Astrocyte (in vitro differentiated cells and primary cell): ENCODE measurements around the gene TEDC2. TPM values are rescaled to one million over a fixed set of nuclear protein-coding genes. Genes with fewer than 3 reads are reported as not detected.

Source experiments
- DNase-seq: peaks from one replicate; pipeline ENCODE4 v3.0.0-alpha.2; 2010; ENCODE audit warnings: low read depth
- FAIRE-seq: peaks from 2 replicates; lab custom pipeline; 2011; peaks lifted over from hg19 to GRCh38; lab: Jason Lieb, UNC
- H2AFZ ChIP-seq: 2 replicates; pipeline ENCODE4 v1.6.0; 2012; ENCODE audit warnings: low read depth, low read length, inconsistent platforms
- H3K27ac ChIP-seq: 2 replicates; pipeline ENCODE4 v1.5.1; 2011; ENCODE audit warnings: low read depth, low read length, inconsistent platforms
- H3K27me3 ChIP-seq: 2 replicates; pipeline ENCODE4 v1.6.0; 2011; ENCODE audit warnings: low read length, inconsistent platforms; ENCODE audit not compliant: insufficient read depth
- H3K36me3 ChIP-seq: 2 replicates; pipeline ENCODE4 v1.5.1; 2011; ENCODE audit warnings: low read length, inconsistent platforms; ENCODE audit not compliant: insufficient read depth
- H3K4me1 ChIP-seq: 2 replicates; pipeline ENCODE4 v1.5.1; 2011; ENCODE audit warnings: low read length, inconsistent platforms; ENCODE audit not compliant: insufficient read depth
- H3K4me2 ChIP-seq: 2 replicates; pipeline ENCODE4 v1.6.0; 2012; ENCODE audit warnings: low read length, inconsistent platforms
- H3K4me3 ChIP-seq: 2 replicates; pipeline ENCODE4 v1.5.1; 2011; ENCODE audit warnings: low read depth, mild to moderate bottlenecking, low read length, inconsistent platforms; ENCODE audit not compliant: insufficient read depth
- H3K79me2 ChIP-seq: 2 replicates; pipeline ENCODE4 v1.6.0; 2012; ENCODE audit warnings: mild to moderate bottlenecking, low read length, inconsistent platforms; ENCODE audit not compliant: insufficient read depth
- H3K9ac ChIP-seq: 2 replicates; pipeline ENCODE4 v1.6.0; 2012; ENCODE audit warnings: mild to moderate bottlenecking, low read length, inconsistent platforms
- H3K9me3 ChIP-seq: 2 replicates; pipeline ENCODE4 v1.5.1; 2012; ENCODE audit warnings: low read depth, mild to moderate bottlenecking, low read length, inconsistent platforms; ENCODE audit not compliant: insufficient read depth
- H4K20me1 ChIP-seq: 2 replicates; pipeline ENCODE4 v1.6.0; 2012; ENCODE audit warnings: low read length, inconsistent platforms; ENCODE audit not compliant: insufficient read depth
- H3K27ac Mint-ChIP-seq: one replicate; pipeline ENCODE4 v1.8.0; 2021; ENCODE audit warnings: mild to moderate bottlenecking, mixed read lengths; ENCODE audit not compliant: unreplicated experiment
- H3K27me3 Mint-ChIP-seq: one replicate; pipeline ENCODE4 v1.8.0; 2021; ENCODE audit warnings: low read depth, mixed read lengths; ENCODE audit not compliant: unreplicated experiment
- H3K36me3 Mint-ChIP-seq: one replicate; pipeline ENCODE4 v1.8.0; 2021; ENCODE audit warnings: low read depth, mixed read lengths; ENCODE audit not compliant: unreplicated experiment
- H3K4me1 Mint-ChIP-seq: one replicate; pipeline ENCODE4 v1.8.0; 2021; ENCODE audit warnings: low read depth, mixed read lengths; ENCODE audit not compliant: unreplicated experiment
- H3K4me3 Mint-ChIP-seq: one replicate; pipeline ENCODE4 v1.8.0; 2021; ENCODE audit warnings: mild to moderate bottlenecking, moderate library complexity, mixed read lengths; ENCODE audit not compliant: unreplicated experiment
- H3K9me3 Mint-ChIP-seq: one replicate; pipeline ENCODE4 v1.8.0; 2021; ENCODE audit warnings: mild to moderate bottlenecking, mixed read lengths; ENCODE audit not compliant: unreplicated experiment
- CTCF ChIP-seq: IDR thresholded peaks from 2 replicates; pipeline ENCODE4 v1.5.1; 2011; ENCODE audit warnings: low read depth, mild to moderate bottlenecking, inconsistent platforms, low read length, moderate library complexity; ENCODE audit not compliant: insufficient read depth
- EZH2 ChIP-seq: IDR thresholded peaks from 2 replicates; pipeline ENCODE4 v1.6.1; 2012; ENCODE audit warnings: mild to moderate bottlenecking, low read length, inconsistent platforms; ENCODE audit not compliant: insufficient read depth
- total RNA-seq: library from RNA; stranded (reverse); gene quantifications from 2 replicates; pipeline ENCODE4 v1.2.1, GENCODE V29; 2021

TEDC2 gene
- total RNA-seq, 1 donor from 2014 or later, result 6.0 TPM

GRCh38 chr16:2490190-2491105, 30.5 kb downstream of the TEDC2 start:
- H3K36me3 Mint-ChIP-seq, result peaks cover 9% of the 10 kb centered on the region
- Histone ChIP-seq H3K4me2 (no peak overlapping the region), H3K27me3 (no peaks in the 10 kb centered on the region), H3K36me3 (no peaks in the 10 kb centered on the region), H2AFZ (no peak overlapping the region), H3K27ac (no peak overlapping the region), H3K4me1 (peaks cover 8% of the 10 kb centered on the region), H3K4me3 (no peak overlapping the region), H3K79me2 (no peaks in the 10 kb centered on the region), H4K20me1 (peaks cover 41% of the 10 kb centered on the region), H3K9ac (no peak overlapping the region), H3K9me3 (no peaks in the 10 kb centered on the region)
- H3K27ac Mint-ChIP-seq, result no peak overlapping the region
- peaks cover 4% of the 10 kb centered on the region for H3K4me1 Mint-ChIP-seq
- FAIRE-seq, result no peak
- TF ChIP-seq CTCF (no peak), EZH2 (no peak)
- H3K27me3 Mint-ChIP-seq, result peaks cover 3% of the 10 kb centered on the region
- DNase-seq, result no peak
- H3K4me3 Mint-ChIP-seq, result no peak overlapping the region
- no peaks in the 10 kb centered on the region for H3K9me3 Mint-ChIP-seq

- no peak overlapping the region for H3K27ac ChIP-seq
Observed at GRCh38 chr16:2492292-2492691, 32.4 kb downstream of the TEDC2 start.

More at GRCh38 chr16:2492292-2492691, 32.4 kb downstream of the TEDC2 start:
- Mint-ChIP-seq H3K27ac (no peak overlapping the region), H3K36me3 (peaks cover 6% of the 10 kb centered on the region), H3K4me3 (no peak overlapping the region), H3K27me3 (peaks cover 3% of the 10 kb centered on the region), H3K9me3 (no peaks in the 10 kb centered on the region), H3K4me1 (peaks cover 2% of the 10 kb centered on the region)
- peaks cover 2% of the 10 kb centered on the region for H3K4me1 ChIP-seq
- H3K9ac ChIP-seq, result no peak overlapping the region
- no peaks in the 10 kb centered on the region for H3K36me3 ChIP-seq
- H3K4me3 ChIP-seq, result no peak overlapping the region
- no peak for FAIRE-seq
- TF ChIP-seq CTCF (no peak), EZH2 (no peak)
- H4K20me1 ChIP-seq, result peaks cover 28% of the 10 kb centered on the region
- H2AFZ ChIP-seq, result no peak overlapping the region
- no peak for DNase-seq
- H3K27me3 ChIP-seq, result no peaks in the 10 kb centered on the region
- H3K79me2 ChIP-seq, result no peaks in the 10 kb centered on the region
- no peak overlapping the region for H3K4me2 ChIP-seq
- H3K9me3 ChIP-seq, result no peaks in the 10 kb centered on the region
